ENCODE measurements around the gene LRRC8D. TPM values are rescaled to one million over a fixed set of nuclear protein-coding genes. Genes with fewer than 3 reads are reported as not detected.

The LRRC8D gene
- total and polyA plus RNA-seq, 8 donors: under 0.01 to 13.8 (median 5.2) TPM

GRCh38 chr1:89821322-89822108 is 683 bp downstream of the LRRC8D start:
- H3K27ac ChIP-seq: peak overlapping the region; percentile 82 to 91 (median 89)
- no peaks in the 10 kb centered on the region for H3K36me3 ChIP-seq
- H3K4me3 ChIP-seq: peak overlapping the region; percentile 89 to 98 (median 96)
- intact Hi-C loops (cut with DNase I; ENCODE audit: low total_unique reads): no loop called here
- H3K27me3 ChIP-seq: no peaks in the 10 kb centered on the region
- WGBS, 5 donors: 0 to 4% (median 0%) methylated on average over 15 to 73 of the region's 73 CpGs
- no peak for TF ChIP-seq EP300 (IDR thresholded peaks at IDR 0.05)
- no peak for TF ChIP-seq CTCF (IDR thresholded peaks at IDR 0.05)
- TF ChIP-seq POLR2AphosphoS5 (IDR thresholded peaks at IDR 0.05): no peak
- no peak for TF ChIP-seq POLR2A (IDR thresholded peaks at IDR 0.05)
- DNase-seq: peak; percentile 55 to 88
- peaks cover 0 to 40% (median 25%) of the 10 kb centered on the region in 4 donors for H3K4me1 ChIP-seq
- H3K9me3 ChIP-seq: no peaks in the 10 kb centered on the region

DNA sequence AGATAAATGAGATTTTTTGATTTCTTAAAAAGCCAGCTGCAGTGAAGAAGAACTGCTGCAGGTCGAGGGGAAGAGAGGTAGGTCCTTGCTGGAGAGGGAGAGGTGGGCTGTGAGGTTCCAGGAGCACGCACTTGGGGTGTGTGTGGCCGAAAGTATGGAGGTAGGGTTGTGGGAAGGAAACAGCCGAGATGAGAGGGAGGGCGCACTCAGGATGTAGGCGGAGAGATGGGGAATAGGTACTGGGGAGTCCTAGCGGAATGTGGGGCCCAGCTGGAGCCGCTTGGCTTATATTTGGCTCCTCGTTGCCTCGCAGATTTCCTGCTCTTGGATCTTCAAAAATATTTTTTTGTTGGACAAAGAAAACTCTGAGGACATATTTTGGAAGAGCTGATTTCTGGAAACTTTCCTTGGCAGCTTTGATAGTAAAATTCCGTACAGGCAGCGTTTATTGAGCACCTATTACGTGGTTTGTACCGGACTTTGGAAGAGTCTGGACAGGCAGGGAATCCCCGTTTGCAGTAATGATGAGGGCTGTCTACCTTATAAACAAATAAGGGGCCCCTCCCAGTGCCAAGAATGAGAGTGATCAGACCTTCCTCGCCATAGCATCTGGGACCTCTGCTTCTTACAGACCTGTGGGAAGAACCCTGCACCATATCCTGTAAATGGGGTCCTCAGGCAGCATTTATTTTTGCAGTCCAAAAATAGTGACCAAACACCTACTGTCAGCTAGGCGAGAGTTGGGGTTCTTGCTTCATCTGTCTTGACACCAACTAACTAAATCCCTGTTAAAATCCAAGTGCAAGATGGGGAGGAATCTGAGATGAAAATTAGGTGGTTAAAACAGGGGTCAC is 1.5 kb downstream of the LRRC8D start:
- DNase-seq: peak in 1 of 2 donors; percentile 53
- no peaks in the 10 kb centered on the region for H3K9me3 ChIP-seq
- TF ChIP-seq EP300 (IDR thresholded peaks at IDR 0.05) (no peak), POLR2A (IDR thresholded peaks at IDR 0.05) (no peak), CTCF (IDR thresholded peaks at IDR 0.05) (no peak), POLR2AphosphoS5 (IDR thresholded peaks at IDR 0.05) (no peak)

DNA sequence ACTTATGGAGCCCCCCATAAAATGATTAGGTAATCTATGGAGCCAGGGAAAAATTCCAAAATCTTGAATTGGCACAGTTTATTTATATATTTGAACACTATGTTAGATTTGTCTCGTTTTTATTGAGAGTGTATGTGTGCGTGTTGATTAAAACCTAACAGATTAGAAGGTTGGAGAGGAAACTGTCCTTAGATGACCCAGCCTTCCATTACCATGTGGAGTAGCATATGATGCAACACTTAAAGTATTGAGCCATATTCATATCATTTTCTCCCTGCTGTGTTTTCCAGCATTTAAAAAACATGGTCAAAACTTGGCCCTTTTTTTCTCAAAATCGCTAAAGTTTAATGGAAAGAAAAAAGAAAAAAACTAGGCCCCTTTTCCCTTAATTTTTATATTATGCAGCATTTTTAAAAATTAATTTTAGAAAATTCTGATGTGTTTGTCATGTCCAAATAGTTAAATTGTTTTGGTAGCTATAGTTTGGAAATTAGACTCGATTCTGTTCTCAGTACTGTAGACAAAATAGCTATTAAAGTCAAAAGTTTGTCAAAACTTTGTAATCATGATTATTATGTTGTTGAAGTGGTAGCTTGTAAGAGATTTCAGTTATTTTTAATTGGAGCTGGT is 2.3 kb downstream of the LRRC8D start:
- intact Hi-C loops (cut with DNase I; ENCODE audit: low total_unique reads): no loop called here
- no peaks in the 10 kb centered on the region for H3K27me3 ChIP-seq
- H3K4me1 ChIP-seq: peaks cover 0 to 40% (median 25%) of the 10 kb centered on the region in 4 donors
- WGBS, 5 donors: 52 to 62% (median 61%) methylated on average over 4 of the region's 4 CpGs
- DNase-seq: no peak
- no peak overlapping the region for H3K27ac ChIP-seq
- no peak for TF ChIP-seq POLR2AphosphoS5 (IDR thresholded peaks at IDR 0.05)
- no peak for TF ChIP-seq CTCF (IDR thresholded peaks at IDR 0.05)
- TF ChIP-seq EP300 (IDR thresholded peaks at IDR 0.05): no peak
- H3K4me3 ChIP-seq: no peak overlapping the region
- H3K36me3 ChIP-seq: no peaks in the 10 kb centered on the region
- no peaks in the 10 kb centered on the region for H3K9me3 ChIP-seq

More for the DNA sequence above, 1.5 kb downstream of the LRRC8D start:
- H3K4me1 ChIP-seq: peaks cover 0 to 40% (median 25%) of the 10 kb centered on the region in 4 donors
- no peaks in the 10 kb centered on the region for H3K27me3 ChIP-seq
- no peaks in the 10 kb centered on the region for H3K36me3 ChIP-seq
- peak overlapping the region; percentile 82 to 91 (median 89) for H3K27ac ChIP-seq
- 56 to 63% (median 58%) methylated on average over 17 of the region's 17 CpGs for WGBS, 5 donors
- peak overlapping the region; percentile 89 to 98 (median 96) for H3K4me3 ChIP-seq
- intact Hi-C loops (cut with DNase I; ENCODE audit: low total_unique reads): no loop called here

- TF ChIP-seq CTCF (IDR thresholded peaks at IDR 0.05): no peak
- TF ChIP-seq POLR2AphosphoS5 (IDR thresholded peaks at IDR 0.05): no peak
- no peak for TF ChIP-seq POLR2A (IDR thresholded peaks at IDR 0.05)
- TF ChIP-seq EP300 (IDR thresholded peaks at IDR 0.05): no peak
- 68 to 77% (median 72%) methylated on average over 6 of the region's 6 CpGs for WGBS, 5 donors
- Histone ChIP-seq H3K27me3 (no peaks in the 10 kb centered on the region), H3K9me3 (no peaks in the 10 kb centered on the region), H3K36me3 (no peaks in the 10 kb centered on the region), H3K27ac (peak overlapping the region in 1 of 5 donors; percentile 1), H3K4me3 (no peak overlapping the region), H3K4me1 (peaks cover 0 to 40% (median 25%) of the 10 kb centered on the region in 4 donors)
- no peak for DNase-seq
- intact Hi-C loops (cut with DNase I; ENCODE audit: low total_unique reads): no loop called here
These were observed 3.0 kb downstream of the LRRC8D start for GRCh38 chr1:89823679-89824292.

Data from stomach (tissue), 9 donors.